Measurements from ENCODE around the gene MGAT3. TPM values are rescaled to one million over a fixed set of nuclear protein-coding genes. Genes with fewer than 3 reads are reported as not detected.

The MGAT3 gene
- total and polyA plus RNA-seq, 2 of the 13 experiments (the other 11 are each of a cell fraction or from before 2014, with no cell fraction given): 0.11 to 0.15 TPM

DNA sequence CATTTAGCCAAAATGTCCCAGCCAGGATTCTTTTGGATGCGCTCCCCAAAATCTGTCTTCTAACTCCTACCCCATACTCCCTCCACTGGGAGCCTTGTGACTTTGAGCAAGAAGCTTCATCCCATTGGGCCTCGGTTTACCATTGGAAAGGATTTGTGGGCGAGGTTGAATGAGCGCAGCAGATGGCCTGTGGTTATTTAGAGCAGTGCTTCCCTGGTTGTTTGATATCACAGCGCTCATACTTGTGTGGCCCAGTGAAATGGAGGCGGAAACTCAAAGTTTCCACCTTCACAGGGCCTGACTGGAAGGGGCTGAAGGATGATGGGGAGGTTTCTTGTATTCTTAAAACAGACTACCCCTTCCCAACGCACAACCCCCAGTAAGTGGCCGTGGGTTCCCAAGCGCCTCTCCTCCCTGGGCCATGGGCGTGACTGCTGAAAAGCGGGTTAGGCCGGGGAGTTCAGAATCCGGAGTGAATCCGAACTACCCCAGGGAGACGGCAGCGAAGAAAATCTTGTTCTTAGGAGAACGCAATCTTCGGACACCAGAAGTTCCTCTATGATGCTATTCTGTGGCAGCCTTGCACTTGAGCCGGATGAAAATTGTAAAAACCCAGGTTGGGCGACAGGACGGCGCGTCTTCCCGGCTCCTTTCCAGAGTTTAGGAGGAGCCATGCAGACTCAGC is 62.3 kb downstream of the MGAT3 start (continued):
- TF ChIP-seq, protein P1, sequence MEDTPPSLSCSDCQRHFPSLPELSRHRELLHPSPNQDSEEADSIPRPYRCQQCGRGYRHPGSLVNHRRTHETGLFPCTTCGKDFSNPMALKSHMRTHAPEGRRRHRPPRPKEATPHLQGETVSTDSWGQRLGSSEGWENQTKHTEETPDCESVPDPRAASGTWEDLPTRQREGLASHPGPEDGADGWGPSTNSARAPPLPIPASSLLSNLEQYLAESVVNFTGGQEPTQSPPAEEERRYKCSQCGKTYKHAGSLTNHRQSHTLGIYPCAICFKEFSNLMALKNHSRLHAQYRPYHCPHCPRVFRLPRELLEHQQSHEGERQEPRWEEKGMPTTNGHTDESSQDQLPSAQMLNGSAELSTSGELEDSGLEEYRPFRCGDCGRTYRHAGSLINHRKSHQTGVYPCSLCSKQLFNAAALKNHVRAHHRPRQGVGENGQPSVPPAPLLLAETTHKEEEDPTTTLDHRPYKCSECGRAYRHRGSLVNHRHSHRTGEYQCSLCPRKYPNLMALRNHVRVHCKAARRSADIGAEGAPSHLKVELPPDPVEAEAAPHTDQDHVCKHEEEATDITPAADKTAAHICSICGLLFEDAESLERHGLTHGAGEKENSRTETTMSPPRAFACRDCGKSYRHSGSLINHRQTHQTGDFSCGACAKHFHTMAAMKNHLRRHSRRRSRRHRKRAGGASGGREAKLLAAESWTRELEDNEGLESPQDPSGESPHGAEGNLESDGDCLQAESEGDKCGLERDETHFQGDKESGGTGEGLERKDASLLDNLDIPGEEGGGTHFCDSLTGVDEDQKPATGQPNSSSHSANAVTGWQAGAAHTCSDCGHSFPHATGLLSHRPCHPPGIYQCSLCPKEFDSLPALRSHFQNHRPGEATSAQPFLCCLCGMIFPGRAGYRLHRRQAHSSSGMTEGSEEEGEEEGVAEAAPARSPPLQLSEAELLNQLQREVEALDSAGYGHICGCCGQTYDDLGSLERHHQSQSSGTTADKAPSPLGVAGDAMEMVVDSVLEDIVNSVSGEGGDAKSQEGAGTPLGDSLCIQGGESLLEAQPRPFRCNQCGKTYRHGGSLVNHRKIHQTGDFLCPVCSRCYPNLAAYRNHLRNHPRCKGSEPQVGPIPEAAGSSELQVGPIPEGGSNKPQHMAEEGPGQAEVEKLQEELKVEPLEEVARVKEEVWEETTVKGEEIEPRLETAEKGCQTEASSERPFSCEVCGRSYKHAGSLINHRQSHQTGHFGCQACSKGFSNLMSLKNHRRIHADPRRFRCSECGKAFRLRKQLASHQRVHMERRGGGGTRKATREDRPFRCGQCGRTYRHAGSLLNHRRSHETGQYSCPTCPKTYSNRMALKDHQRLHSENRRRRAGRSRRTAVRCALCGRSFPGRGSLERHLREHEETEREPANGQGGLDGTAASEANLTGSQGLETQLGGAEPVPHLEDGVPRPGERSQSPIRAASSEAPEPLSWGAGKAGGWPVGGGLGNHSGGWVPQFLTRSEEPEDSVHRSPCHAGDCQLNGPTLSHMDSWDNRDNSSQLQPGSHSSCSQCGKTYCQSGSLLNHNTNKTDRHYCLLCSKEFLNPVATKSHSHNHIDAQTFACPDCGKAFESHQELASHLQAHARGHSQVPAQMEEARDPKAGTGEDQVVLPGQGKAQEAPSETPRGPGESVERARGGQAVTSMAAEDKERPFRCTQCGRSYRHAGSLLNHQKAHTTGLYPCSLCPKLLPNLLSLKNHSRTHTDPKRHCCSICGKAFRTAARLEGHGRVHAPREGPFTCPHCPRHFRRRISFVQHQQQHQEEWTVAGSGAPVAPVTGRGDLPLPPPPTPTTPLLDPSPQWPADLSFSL (CRISPR knock-in tag; IDR thresholded peaks at IDR 0.05): no peak
- no peak for TF ChIP-seq GFI1 (CRISPR knock-in tag; IDR thresholded peaks at IDR 0.05; ENCODE audit: borderline replicate concordance)
- peak; percentile 10 for TF ChIP-seq U2AF1 (optimal IDR thresholded peaks at IDR 0.05; ENCODE audit: low read depth, low read length)
- no peak for TF ChIP-seq IRF2 (CRISPR knock-in tag; IDR thresholded peaks at IDR 0.05)
- TF ChIP-seq ZNF782 (CRISPR knock-in tag; IDR thresholded peaks at IDR 0.05; ENCODE audit: borderline replicate concordance): no peak
- no peak for TF ChIP-seq ZNF883 (CRISPR knock-in tag; IDR thresholded peaks at IDR 0.05; ENCODE audit: not compliant biosample characterization)
- TF ChIP-seq ZNF136 (CRISPR knock-in tag; IDR thresholded peaks at IDR 0.05; ENCODE audit: low read depth): no peak
- TF ChIP-seq ARID5B (CRISPR knock-in tag; IDR thresholded peaks at IDR 0.05): no peak
- no peak for TF ChIP-seq ZNF709 (CRISPR knock-in tag; IDR thresholded peaks at IDR 0.05)
- no peak for TF ChIP-seq IRF1 (CRISPR knock-in tag; IDR thresholded peaks at IDR 0.05; ENCODE audit: low read depth)
- TF ChIP-seq POGK (CRISPR knock-in tag; conservative IDR thresholded peaks at IDR 0.05): no peak
- no peak for TF ChIP-seq JUN (CRISPR knock-in tag; IDR thresholded peaks at IDR 0.05)
- no peak for TF ChIP-seq NFKB2 (CRISPR knock-in tag; IDR thresholded peaks at IDR 0.05; ENCODE audit: borderline replicate concordance)
- TF ChIP-seq PTBP1 (IDR thresholded peaks at IDR 0.05; ENCODE audit: low read depth, low read length, poor library complexity, severe bottlenecking): no peak
- TF ChIP-seq ZNF839 (CRISPR knock-in tag; IDR thresholded peaks at IDR 0.05; ENCODE audit: borderline replicate concordance): 0 out of 2 replicates have a peak, but pooled peaks have one; percentile 16
- no peak for TF ChIP-seq NR1H2 (CRISPR knock-in tag; IDR thresholded peaks at IDR 0.05; ENCODE audit: borderline replicate concordance, low read depth)
